ENCODE measurements around the gene ZNF154. TPM values are rescaled to one million over a fixed set of nuclear protein-coding genes. Genes with fewer than 3 reads are reported as not detected.

Gene ZNF154
- total RNA-seq, 1 experiment from 2014 or later: 18.7 TPM

DNA sequence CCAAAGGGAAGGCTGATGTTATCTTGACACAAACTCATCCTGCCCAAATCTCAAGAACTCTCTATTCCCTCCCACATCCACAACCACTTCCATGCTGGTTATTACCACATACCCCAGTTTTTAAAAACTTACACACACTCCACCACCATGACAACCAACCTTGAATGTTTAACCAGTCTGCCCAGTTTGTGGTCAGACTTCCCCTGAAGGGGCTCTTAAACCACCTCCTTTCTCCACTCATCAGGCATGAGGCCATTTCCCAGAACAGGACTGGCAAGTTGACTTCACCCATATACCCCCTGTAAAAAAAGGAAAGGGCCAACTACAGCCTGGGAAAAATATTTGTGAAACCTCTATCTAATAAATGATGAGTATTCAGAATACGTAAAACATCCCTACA, 52.7 kb downstream of the ZNF154 start:
- H3K27ac ChIP-seq (ENCODE audit: insufficient read length, low read depth, low read length): no peak overlapping the region
- peaks cover 1% of the 10 kb centered on the region; the same call in 1 of the 2 replicates for H3K4me1 ChIP-seq (ENCODE audit: insufficient read depth, low read length)
- H3K23me2 ChIP-seq (ENCODE audit: insufficient read length, low read depth, low read length, poor library complexity, severe bottlenecking): no peaks in the 10 kb centered on the region
- no peak overlapping the region for H3K9ac ChIP-seq (ENCODE audit: extremely low read depth, insufficient read length, low read length)
- H4K20me1 ChIP-seq (ENCODE audit: control insufficient read depth, insufficient read depth, insufficient read length): no peaks in the 10 kb centered on the region
- no peak overlapping the region for H2BK12ac ChIP-seq (ENCODE audit: insufficient read length, low read depth, low read length)
- H3T11ph ChIP-seq (ENCODE audit: low read length): no peak overlapping the region
- H3K56ac ChIP-seq (ENCODE audit: insufficient read length, low read depth, low read length): no peak overlapping the region
- no peak overlapping the region for H2BK15ac ChIP-seq (ENCODE audit: low read depth, low read length)
- H4K8ac ChIP-seq (replicated peaks; ENCODE audit: insufficient read length, low read depth, low read length): no peak overlapping the region
- no peak overlapping the region for H3K14ac ChIP-seq (ENCODE audit: insufficient read depth, low read length)
- H3K27me3 ChIP-seq (ENCODE audit: insufficient read depth, low read length): no peaks in the 10 kb centered on the region
- H3K23ac ChIP-seq (ENCODE audit: insufficient read length, low read depth, low read length): no peak overlapping the region
- H2BK5ac ChIP-seq (ENCODE audit: insufficient read length, low read length): no peak overlapping the region
- H3K9me3 ChIP-seq (ENCODE audit: control insufficient read depth, low read depth, low read length): no peaks in the 10 kb centered on the region
- Mint-ChIP-seq H3K27me3 (ENCODE audit: low read depth) (peaks cover 69% of the 10 kb centered on the region), H3K27ac (no peak overlapping the region), H3K9me3 (peaks cover 0 to 18% of the 10 kb centered on the region in 2 experiments), H3K4me3 (no peak overlapping the region), H3K36me3 (ENCODE audit: insufficient read depth in 1 of 3, low read depth in 3 of 3) (no peaks in the 10 kb centered on the region; a peak in 2 of 7 replicates), H3K4me1 (peaks cover 4% of the 10 kb centered on the region in 2 experiments; a peak in 3 of 4 replicates)
- H3K79me1 ChIP-seq (ENCODE audit: insufficient read depth, low read depth, low read length, poor library complexity, severe bottlenecking): no peaks in the 10 kb centered on the region
- H3K18ac ChIP-seq (ENCODE audit: insufficient read length, low read depth, low read length): no peak overlapping the region
- TF ChIP-seq, protein P1, sequence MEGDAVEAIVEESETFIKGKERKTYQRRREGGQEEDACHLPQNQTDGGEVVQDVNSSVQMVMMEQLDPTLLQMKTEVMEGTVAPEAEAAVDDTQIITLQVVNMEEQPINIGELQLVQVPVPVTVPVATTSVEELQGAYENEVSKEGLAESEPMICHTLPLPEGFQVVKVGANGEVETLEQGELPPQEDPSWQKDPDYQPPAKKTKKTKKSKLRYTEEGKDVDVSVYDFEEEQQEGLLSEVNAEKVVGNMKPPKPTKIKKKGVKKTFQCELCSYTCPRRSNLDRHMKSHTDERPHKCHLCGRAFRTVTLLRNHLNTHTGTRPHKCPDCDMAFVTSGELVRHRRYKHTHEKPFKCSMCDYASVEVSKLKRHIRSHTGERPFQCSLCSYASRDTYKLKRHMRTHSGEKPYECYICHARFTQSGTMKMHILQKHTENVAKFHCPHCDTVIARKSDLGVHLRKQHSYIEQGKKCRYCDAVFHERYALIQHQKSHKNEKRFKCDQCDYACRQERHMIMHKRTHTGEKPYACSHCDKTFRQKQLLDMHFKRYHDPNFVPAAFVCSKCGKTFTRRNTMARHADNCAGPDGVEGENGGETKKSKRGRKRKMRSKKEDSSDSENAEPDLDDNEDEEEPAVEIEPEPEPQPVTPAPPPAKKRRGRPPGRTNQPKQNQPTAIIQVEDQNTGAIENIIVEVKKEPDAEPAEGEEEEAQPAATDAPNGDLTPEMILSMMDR (conservative IDR thresholded peaks at IDR 0.05): no peak
- H3K4me2 ChIP-seq (ENCODE audit: insufficient read depth, insufficient read length, low read length): no peak overlapping the region
- DNase-seq: no peak
- H2BK120ac ChIP-seq (ENCODE audit: low read depth, low read length, poor library complexity, severe bottlenecking): no peak overlapping the region
- no peak overlapping the region for H4K91ac ChIP-seq (ENCODE audit: insufficient read length, low read depth, low read length)
- no peak overlapping the region for H2AK5ac ChIP-seq (ENCODE audit: insufficient read length, low read length)
- H3K79me2 ChIP-seq (ENCODE audit: insufficient read depth, low read length): no peaks in the 10 kb centered on the region
- no peak overlapping the region for H4K5ac ChIP-seq (ENCODE audit: insufficient read length, low read depth, low read length)
- WGBS (ENCODE audit: extremely low coverage, insufficient read length, low lambda C conversion rate): no CpG with 5 or more reads among the region's 1 CpG
- no peak overlapping the region for H2AFZ ChIP-seq (ENCODE audit: low read length)
- H2BK20ac ChIP-seq (ENCODE audit: low read depth, low read length, poor library complexity, severe bottlenecking): no peak overlapping the region
- no peak overlapping the region for H3K4ac ChIP-seq (ENCODE audit: low read depth, low read length)
